ENCODE data around the gene FAM167B. TPM values are rescaled to one million over a fixed set of nuclear protein-coding genes. Genes with fewer than 3 reads are reported as not detected.
A peak's percentile ranks its signal among the peaks of the same experiment; 100 is the strongest.
"Not testable (repeated sequence)": the region's sequence is repeated elsewhere in the genome, so short reads cannot be mapped to it uniquely, and the experiment has no call there.

FAM167B gene
- total and polyA plus RNA-seq, 3 experiments from 2014 or later: 0.33 to 0.63 TPM; not detected in 1

GRCh38 chr1:32255072-32256071 lies 8.3 kb downstream of the FAM167B start:
- CTCF ChIA-PET: interaction anchor here (0.8 to 16.9 kb wide), 8 partner anchors 3 to 81 kb away, joined by 3 to 181 read pairs (median 6); partner anchors contain the start of genes FAM167B, LCK and MARCKSL1
- Histone ChIP-seq H3K27me3 (ENCODE audit: insufficient read depth, low read length, poor library complexity, severe bottlenecking) (no peaks in the 10 kb centered on the region), H3K4me1 (ENCODE audit: insufficient read depth, low read length) (peaks cover 47% of the 10 kb centered on the region), H3K36me3 (ENCODE audit: insufficient read depth, low read length) (no peaks in the 10 kb centered on the region), H3K27ac (ENCODE audit: low read depth, low read length) (no peak overlapping the region), H3K9me3 (ENCODE audit: low read length) (no peaks in the 10 kb centered on the region), H3K4me3 (ENCODE audit: low read length) (peak overlapping the region; percentile 60)
- POLR2A ChIA-PET: interaction anchor here (0.6 to 3.4 kb wide), 11 partner anchors 9 to 139 kb away, joined by 3 to 21 read pairs (median 4); partner anchors contain the start of gene BSDC1
- H3K27ac Mint-ChIP-seq: peak overlapping the region; percentile 76 to 100 (median 92)
- no peaks in the 10 kb centered on the region for H3K9me3 Mint-ChIP-seq
- peaks cover 0 to 2% of the 10 kb centered on the region in 2 donors for H3K27me3 Mint-ChIP-seq
- H3K36me3 Mint-ChIP-seq: peaks cover 9 to 66% (median 20%) of the 10 kb centered on the region in 3 donors
- peak overlapping the region; percentile 88 to 100 (median 96) for H3K4me3 Mint-ChIP-seq
- peak in 1 of 5 donors; percentile 56 for DNase-seq
- peaks cover 51 to 65% (median 56%) of the 10 kb centered on the region in 3 donors for H3K4me1 Mint-ChIP-seq

GRCh38 chr1:32256473-32257226 lies 9.6 kb downstream of the FAM167B start:
- H3K4me1 Mint-ChIP-seq: peaks cover 48 to 63% (median 56%) of the 10 kb centered on the region in 3 donors
- H3K27ac Mint-ChIP-seq: peak overlapping the region; percentile 85 to 99 (median 95)
- peaks cover 46% of the 10 kb centered on the region for H3K4me1 ChIP-seq (ENCODE audit: insufficient read depth, low read length)
- POLR2A ChIA-PET: interaction anchor here (1.0 to 1.3 kb wide), 2 partner anchors 14 to 35 kb away, joined by 3 to 4 read pairs; no protein-coding TSS in a partner anchor
- peak overlapping the region; percentile 48 for H3K4me3 ChIP-seq (ENCODE audit: low read length)
- H3K9me3 Mint-ChIP-seq: no peaks in the 10 kb centered on the region
- CTCF ChIA-PET: interaction anchor here (0.9 to 16.9 kb wide), 5 partner anchors 4 to 41 kb away, joined by 3 to 181 read pairs (median 8); partner anchors contain the start of genes FAM167B and LCK
- H3K27me3 ChIP-seq (ENCODE audit: insufficient read depth, low read length, poor library complexity, severe bottlenecking): no peaks in the 10 kb centered on the region
- peaks cover 0 to 2% of the 10 kb centered on the region in 2 donors for H3K27me3 Mint-ChIP-seq
- peaks cover 12 to 59% (median 23%) of the 10 kb centered on the region in 3 donors for H3K36me3 Mint-ChIP-seq
- H3K36me3 ChIP-seq (ENCODE audit: insufficient read depth, low read length): no peaks in the 10 kb centered on the region
- peak overlapping the region; percentile 71 to 91 (median 84) for H3K4me3 Mint-ChIP-seq
- H3K9me3 ChIP-seq (ENCODE audit: low read length): no peaks in the 10 kb centered on the region
- DNase-seq: peak in 1 of 5 donors; percentile 47
- H3K27ac ChIP-seq (ENCODE audit: low read depth, low read length): peak overlapping the region; percentile 28

DNA sequence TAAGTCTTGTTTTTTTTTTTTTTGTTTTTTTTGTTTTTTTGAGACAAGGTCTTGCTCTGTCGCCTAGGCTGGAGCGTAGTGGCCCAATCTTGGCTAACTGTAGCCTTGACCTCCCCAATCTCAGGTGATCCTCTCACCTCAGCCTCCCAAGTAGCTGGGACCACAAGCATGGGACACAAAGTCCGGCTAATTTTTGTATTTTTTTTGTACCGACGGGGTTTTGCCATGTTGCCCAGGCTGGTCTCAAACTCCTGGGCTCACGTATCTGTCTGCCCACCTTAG lies 10.1 kb downstream of the FAM167B start:
- ChIA-PET CTCF (interaction anchor here (0.9 to 16.9 kb wide), 3 partner anchors 5 to 16 kb away, joined by 3 to 181 read pairs (median 181); partner anchors contain the start of genes FAM167B and LCK), POLR2A (interaction anchor here (1.3 kb wide), 1 partner anchor 34 kb away, joined by 4 read pairs; no protein-coding TSS in a partner anchor)
- Mint-ChIP-seq H3K4me3 (peak overlapping the region; percentile 71 to 91 (median 84)), H3K27me3 (no peaks in the 10 kb centered on the region), H3K4me1 (peaks cover 48 to 63% (median 60%) of the 10 kb centered on the region in 3 donors), H3K27ac (peak overlapping the region; percentile 85 to 99 (median 95)), H3K9me3 (no peaks in the 10 kb centered on the region), H3K36me3 (peaks cover 12 to 54% (median 20%) of the 10 kb centered on the region in 3 donors)
- no peaks in the 10 kb centered on the region for H3K36me3 ChIP-seq (ENCODE audit: insufficient read depth, low read length)
- H3K27ac ChIP-seq (ENCODE audit: low read depth, low read length): no peak overlapping the region
- DNase-seq: no peak
- H3K9me3 ChIP-seq (ENCODE audit: low read length): no peaks in the 10 kb centered on the region
- H3K4me1 ChIP-seq (ENCODE audit: insufficient read depth, low read length): peaks cover 46% of the 10 kb centered on the region
- H3K27me3 ChIP-seq (ENCODE audit: insufficient read depth, low read length, poor library complexity, severe bottlenecking): no peaks in the 10 kb centered on the region
- H3K4me3 ChIP-seq (ENCODE audit: low read length): peak overlapping the region; percentile 48

DNA sequence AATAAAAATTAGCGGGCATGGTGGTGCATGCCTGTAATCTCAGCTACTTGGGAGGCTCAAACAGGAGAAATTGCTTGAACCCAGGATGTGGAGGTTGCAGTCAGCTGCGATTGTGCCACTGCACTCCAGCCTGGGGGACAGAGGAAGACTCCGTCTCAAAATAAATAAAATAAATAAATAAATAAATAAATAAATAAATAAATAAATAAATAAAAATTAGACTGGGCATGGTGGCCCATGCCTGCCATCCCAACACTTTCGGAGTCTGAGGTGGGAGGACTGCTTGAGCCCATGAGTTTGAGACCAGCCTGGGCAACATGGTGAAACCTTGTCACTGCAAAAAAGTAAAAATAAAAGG lies 16.2 kb downstream of the FAM167B start:
- Mint-ChIP-seq H3K36me3 (peaks cover 3 to 40% (median 12%) of the 10 kb centered on the region in 3 donors), H3K4me1 (peaks cover 47 to 66% (median 62%) of the 10 kb centered on the region in 3 donors), H3K27ac (peak overlapping the region in 7 of 8 donors; percentile 81 to 98 (median 90)), H3K4me3 (peak overlapping the region in 4 of 7 donors; percentile 54 to 85 (median 74))
- not testable (repeated sequence) for H3K27me3 ChIP-seq (ENCODE audit: insufficient read depth, low read length, poor library complexity, severe bottlenecking); H3K9me3 ChIP-seq (ENCODE audit: low read length); H3K9me3 Mint-ChIP-seq; DNase-seq; H3K36me3 ChIP-seq (ENCODE audit: insufficient read depth, low read length); H3K27me3 Mint-ChIP-seq; H3K27ac ChIP-seq (ENCODE audit: low read depth, low read length); H3K4me3 ChIP-seq (ENCODE audit: low read length)
- ChIA-PET POLR2A (interaction anchor here (0.6 to 3.1 kb wide), 4 partner anchors 9 to 23 kb away, joined by 3 to 21 read pairs (median 10); partner anchors contain the start of genes FAM167B and LCK), CTCF (interaction anchor here (0.8 to 16.9 kb wide), 2 partner anchors 11 to 23 kb away, joined by 3 to 181 read pairs; partner anchors contain the start of genes FAM167B and LCK)
- peaks cover 68% of the 10 kb centered on the region for H3K4me1 ChIP-seq (ENCODE audit: insufficient read depth, low read length)

- H3K27ac Mint-ChIP-seq: peak overlapping the region; percentile 81 to 98 (median 93)
- ChIA-PET POLR2A (interaction anchor here (0.6 to 3.1 kb wide), 3 partner anchors 9 to 17 kb away, joined by 3 to 21 read pairs (median 18); partner anchors contain the start of genes FAM167B and LCK), CTCF (interaction anchor here (1.9 to 16.9 kb wide), 2 partner anchors 11 to 23 kb away, joined by 7 to 181 read pairs; partner anchors contain the start of genes FAM167B and LCK)
These were observed 16.7 kb downstream of the FAM167B start for GRCh38 chr1:32263744-32264143.

GRCh38 chr1:32265846-32266245 lies 18.8 kb downstream of the FAM167B start:
- no peak for DNase-seq
- CTCF ChIA-PET: interaction anchor here (0.6 to 16.9 kb wide), 4 partner anchors 13 to 51 kb away, joined by 3 to 181 read pairs (median 4); partner anchors contain the start of genes FAM167B, HDAC1 and LCK
- Histone ChIP-seq H3K36me3 (ENCODE audit: insufficient read depth, low read length) (peaks cover 3% of the 10 kb centered on the region), H3K27me3 (ENCODE audit: insufficient read depth, low read length, poor library complexity, severe bottlenecking) (no peaks in the 10 kb centered on the region), H3K4me3 (ENCODE audit: low read length) (no peak overlapping the region), H3K9me3 (ENCODE audit: low read length) (no peaks in the 10 kb centered on the region), H3K27ac (ENCODE audit: low read depth, low read length) (peak overlapping the region; percentile 13), H3K4me1 (ENCODE audit: insufficient read depth, low read length) (peaks cover 62% of the 10 kb centered on the region)
- Mint-ChIP-seq H3K9me3 (no peaks in the 10 kb centered on the region), H3K4me3 (peak overlapping the region; percentile 48 to 72 (median 51)), H3K36me3 (peaks cover 0 to 35% (median 5%) of the 10 kb centered on the region in 3 donors), H3K27me3 (no peaks in the 10 kb centered on the region), H3K4me1 (peaks cover 41 to 57% (median 55%) of the 10 kb centered on the region in 3 donors), H3K27ac (peak overlapping the region; percentile 81 to 95 (median 89))
- POLR2A ChIA-PET: interaction anchor here (0.5 to 3.1 kb wide), 6 partner anchors 11 to 52 kb away, joined by 3 to 21 read pairs (median 5); partner anchors contain the start of gene LCK

More at GRCh38 chr1:32263744-32264143, 16.7 kb downstream of the FAM167B start:
- Mint-ChIP-seq H3K9me3 (no peaks in the 10 kb centered on the region), H3K36me3 (peaks cover 3 to 39% (median 12%) of the 10 kb centered on the region in 3 donors), H3K4me1 (peaks cover 46 to 64% (median 62%) of the 10 kb centered on the region in 3 donors), H3K4me3 (peak overlapping the region; percentile 15 to 85 (median 77)), H3K27me3 (no peaks in the 10 kb centered on the region)
- DNase-seq: peak in 3 of 5 donors; percentile 50 to 71 (median 56)
- H3K4me1 ChIP-seq (ENCODE audit: insufficient read depth, low read length): peaks cover 63% of the 10 kb centered on the region
- H3K4me3 ChIP-seq (ENCODE audit: low read length): peak overlapping the region; percentile 49
- H3K27me3 ChIP-seq (ENCODE audit: insufficient read depth, low read length, poor library complexity, severe bottlenecking): no peaks in the 10 kb centered on the region
- H3K36me3 ChIP-seq (ENCODE audit: insufficient read depth, low read length): peaks cover 3% of the 10 kb centered on the region
- no peak overlapping the region for H3K27ac ChIP-seq (ENCODE audit: low read depth, low read length)
- H3K9me3 ChIP-seq (ENCODE audit: low read length): no peaks in the 10 kb centered on the region

Data from CD8-positive, alpha-beta memory T cell (primary cell).